M059J (cell line): ENCODE measurements around the gene UNC93A. TPM values are rescaled to one million over a fixed set of nuclear protein-coding genes. Genes with fewer than 3 reads are reported as not detected.
A peak's percentile ranks its signal among the peaks of the same experiment; 100 is the strongest.

Experiments
- DNase-seq: peaks from one replicate; pipeline ENCODE4 v3.0.0-alpha.2; 2012; ENCODE audit warnings: low read depth
- total RNA-seq: library from RNA; depleted of rRNA; stranded (reverse); fragments of >200 nt; shearing (Covaris generic); gene quantifications from 2 replicates; pipeline ENCODE4 v1.2.3, GENCODE V29; 2014

Gene UNC93A
- total RNA-seq, 1 experiment from 2014 or later: not detected

DNA sequence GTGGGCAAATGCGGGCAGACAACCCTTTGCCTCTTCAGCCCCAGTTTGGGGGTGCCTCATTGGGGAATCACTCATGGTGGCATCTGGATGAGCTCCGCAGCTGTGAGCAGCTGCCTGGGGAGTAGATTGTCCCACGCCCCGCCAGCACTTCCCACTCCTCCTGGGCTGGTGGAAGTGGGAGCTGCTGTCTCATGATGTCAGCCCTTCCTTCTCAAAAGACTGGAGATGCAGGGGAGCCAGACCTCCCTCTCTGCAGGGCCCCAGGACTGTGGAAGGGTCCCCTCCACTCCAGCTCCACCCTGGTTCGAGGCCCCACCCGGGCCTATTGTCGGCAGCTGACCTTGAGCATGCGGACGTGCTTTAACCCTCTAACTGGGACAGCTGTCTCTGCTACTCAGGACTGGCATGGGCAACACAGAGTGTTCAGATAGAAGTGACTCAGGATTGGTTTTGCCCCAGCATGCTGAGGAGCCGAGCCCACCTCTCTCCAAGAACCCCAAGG lies 2.0 kb downstream of the UNC93A start:
- DNase-seq: no peak

DNA sequence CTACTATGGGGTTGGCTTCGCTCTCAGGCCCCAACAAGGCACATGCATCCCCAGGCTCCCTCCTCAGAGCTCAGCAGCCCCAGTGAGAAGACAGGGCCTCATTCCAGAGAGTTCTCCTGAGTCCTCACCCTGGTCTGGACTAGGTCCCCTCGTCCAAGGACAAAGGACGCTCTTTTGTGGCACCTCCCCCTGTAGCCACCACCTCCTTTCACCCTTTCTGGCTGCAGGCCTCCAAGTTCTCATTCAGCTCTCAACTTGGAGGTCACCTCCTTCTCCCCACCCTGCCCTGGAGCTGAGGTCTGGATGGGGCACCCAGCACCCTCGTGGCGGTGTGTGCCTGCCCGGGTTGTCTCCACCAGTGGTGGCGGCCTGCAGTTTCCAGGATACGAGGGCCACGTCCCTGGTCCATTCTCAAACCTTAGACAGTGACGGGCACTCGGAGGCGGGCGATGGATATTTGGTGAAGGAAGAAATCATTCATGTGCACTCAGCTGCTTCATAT lies 2.5 kb downstream of the UNC93A start:
- DNase-seq: no peak

DNA sequence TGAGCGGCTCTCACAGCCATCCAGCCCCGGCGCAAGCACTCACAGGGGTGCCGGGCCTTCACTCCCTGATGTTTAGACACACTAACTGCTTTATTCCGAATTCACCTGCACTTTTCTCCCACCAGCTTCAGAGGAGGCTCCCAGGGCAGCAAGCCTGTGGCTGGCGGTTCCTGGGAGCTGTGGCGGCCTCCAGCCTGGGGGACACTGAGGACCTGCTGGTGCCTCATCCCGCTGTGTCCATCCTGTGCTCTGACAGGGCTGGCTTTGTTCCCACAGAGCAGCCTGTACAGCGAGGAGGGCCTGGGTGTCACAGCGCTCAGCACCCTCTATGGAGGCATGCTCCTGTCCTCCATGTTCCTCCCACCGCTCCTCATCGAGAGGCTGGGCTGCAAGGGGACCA lies 3.1 kb downstream of the UNC93A start:
- no peak for DNase-seq

DNA sequence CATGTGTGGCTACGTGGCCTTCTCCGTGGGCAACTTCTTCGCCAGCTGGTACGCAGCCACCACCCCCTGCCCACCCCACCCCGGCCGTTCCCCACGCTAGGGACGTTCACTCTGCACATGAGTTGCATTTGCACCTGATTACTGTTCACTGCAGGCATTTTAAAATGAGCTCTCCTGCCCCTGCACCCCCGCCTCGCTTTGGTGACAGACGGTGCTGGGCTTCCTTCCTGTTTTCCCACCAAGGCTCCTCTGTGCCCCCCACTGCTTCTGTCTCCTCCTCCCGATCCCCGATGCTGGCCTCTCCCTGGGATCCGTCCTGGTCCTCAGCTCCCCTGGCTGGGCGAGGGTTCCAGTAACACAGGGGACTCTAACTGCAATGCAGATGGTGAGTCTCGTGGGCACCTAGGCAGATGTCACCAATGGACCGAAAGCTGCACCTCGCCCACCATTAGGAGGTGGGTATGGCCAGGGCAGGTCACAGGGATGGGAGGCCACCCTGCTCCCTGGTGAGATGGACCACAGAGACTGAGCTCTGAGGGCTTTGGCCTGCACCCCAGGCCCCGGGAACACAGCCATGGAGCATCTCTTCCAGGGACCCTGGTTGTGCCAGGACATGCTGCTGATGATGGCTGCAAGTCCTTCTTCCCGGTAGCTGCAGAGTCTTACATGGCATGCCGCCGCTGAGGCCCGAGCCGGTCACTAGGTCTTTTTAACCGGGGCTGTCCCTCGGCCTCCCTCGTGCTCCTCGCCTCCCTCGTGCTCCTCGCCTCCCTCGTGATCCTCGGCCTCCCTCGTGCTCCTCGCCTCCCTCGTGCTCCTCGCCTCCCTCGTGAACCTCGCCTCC lies 3.8 kb downstream of the UNC93A start:
- DNase-seq: no peak

DNA sequence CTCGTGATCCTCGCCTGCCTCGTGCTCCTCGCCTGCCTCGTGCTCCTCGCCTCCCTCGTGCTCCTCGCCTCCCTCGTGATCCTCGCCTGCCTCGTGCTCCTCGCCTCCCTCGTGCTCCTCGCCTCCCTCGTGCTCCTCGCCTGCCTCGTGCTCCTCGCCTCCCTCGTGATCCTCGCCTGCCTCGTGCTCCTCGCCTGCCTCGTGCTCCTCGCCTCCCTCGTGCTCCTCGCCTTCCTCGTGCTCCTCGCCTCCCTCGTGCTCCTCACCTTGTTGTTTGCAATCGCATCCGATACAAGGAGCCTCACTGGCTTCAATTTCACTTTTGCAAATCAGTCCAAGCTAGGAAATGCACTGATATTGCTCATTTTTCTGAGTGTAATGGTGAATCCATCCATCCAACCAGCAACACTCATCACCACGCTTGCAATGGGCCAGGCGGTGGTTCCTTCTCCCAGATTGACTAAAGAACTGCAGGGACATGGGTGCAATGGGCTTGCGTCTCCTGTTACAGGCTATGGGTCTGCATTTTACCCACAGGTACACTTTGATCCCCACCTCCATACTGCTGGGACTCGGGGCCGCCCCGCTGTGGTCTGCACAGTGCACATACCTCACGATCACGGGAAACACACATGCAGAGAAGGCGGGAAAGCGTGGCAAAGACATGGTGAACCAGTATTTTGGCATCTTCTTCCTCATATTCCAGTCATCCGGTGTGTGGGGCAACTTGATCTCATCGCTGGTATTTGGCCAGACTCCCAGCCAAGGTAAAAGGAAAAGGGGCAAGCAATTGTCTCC lies 4.6 kb downstream of the UNC93A start:
- DNase-seq: no peak

DNA sequence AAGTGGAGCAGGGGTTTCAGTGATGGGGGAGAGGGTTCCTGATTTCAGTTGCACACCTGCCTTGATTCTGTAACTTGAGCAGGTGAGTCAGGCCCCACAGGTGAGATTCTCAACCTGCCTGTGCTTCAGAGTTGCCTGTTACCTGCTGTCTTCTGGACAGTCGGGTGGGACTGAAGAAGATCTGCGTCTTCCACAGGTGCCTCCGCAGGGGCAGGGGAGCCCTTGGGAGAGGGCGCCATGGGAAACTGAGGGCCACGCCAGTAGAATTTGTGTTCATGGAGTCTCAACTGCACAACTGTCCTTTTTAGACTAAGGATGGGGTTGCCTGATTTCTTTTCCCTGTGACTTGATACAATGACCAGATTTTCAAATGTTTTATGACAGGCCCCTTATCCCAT lies 5.2 kb downstream of the UNC93A start:
- DNase-seq: no peak

DNA sequence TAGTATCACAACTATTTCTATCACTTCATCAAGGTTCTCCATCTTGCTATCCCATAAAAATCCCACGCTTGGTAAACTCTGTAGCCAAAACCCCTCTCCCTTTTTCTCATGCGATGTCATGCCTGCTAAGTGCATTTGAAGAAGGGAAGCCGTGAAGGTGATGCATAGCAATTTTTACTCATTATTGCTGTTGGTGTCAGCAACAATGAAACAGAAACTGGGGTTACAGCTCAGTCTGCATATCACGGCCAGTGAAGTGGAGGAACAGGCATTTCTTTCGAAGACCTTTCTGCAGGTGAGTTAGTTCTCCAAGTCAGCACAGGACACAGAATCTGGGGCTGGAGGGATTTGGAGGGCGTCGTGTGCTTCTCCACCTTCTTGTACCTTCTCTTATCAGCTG lies 5.8 kb downstream of the UNC93A start:
- no peak for DNase-seq

DNA sequence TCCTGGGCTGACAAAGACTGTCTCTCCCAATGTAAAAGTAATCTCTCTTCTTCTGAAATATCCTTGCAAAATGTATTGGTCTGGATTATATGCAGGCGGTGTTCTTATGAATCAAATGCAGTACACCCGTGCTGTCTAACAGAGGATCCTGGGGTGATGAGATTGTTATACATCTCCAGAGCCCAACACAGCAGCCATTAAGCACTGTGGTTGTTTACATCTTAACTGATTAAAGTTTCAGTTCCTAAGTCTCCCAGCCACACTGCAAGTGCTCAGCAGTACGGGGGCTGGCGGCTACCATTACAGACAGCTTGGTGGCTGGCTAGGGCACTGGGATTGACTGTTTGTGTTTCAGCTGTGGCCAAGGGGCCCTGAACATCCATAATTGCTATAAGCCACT lies 7.0 kb downstream of the UNC93A start:
- DNase-seq: no peak

DNA sequence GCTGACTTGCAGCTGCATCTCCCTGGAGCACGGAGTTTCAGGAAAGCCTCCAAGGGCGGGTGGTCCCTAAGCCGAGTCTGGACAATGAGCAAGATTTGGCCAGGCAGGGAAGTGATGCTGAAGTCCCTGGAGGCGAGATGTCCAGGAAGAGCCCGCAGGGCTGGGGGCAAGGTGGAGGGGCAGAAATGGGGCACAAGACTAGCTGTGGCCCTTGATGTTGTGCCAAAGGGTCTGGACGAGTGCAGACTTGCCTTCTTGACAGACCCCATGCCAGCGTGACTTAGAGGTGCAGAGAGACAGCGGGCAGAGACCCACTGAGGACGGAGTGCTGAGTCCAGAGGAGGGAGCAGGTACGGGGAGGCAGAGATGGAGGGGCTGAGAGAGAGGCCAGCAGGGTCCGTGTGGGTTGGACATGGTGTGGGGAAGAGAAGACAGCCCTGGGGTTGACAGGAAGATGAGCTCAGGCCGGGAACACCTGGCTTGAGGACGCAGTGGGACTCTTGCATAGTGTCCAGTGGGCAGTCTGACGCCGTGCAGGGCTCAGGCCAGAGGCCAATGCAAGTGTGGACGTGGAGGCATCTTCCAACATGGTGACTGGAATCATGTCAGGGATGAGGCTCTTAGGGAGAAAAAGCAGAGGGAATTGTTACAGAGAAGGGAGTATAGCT lies 8.7 kb downstream of the UNC93A start:
- no peak for DNase-seq

DNA sequence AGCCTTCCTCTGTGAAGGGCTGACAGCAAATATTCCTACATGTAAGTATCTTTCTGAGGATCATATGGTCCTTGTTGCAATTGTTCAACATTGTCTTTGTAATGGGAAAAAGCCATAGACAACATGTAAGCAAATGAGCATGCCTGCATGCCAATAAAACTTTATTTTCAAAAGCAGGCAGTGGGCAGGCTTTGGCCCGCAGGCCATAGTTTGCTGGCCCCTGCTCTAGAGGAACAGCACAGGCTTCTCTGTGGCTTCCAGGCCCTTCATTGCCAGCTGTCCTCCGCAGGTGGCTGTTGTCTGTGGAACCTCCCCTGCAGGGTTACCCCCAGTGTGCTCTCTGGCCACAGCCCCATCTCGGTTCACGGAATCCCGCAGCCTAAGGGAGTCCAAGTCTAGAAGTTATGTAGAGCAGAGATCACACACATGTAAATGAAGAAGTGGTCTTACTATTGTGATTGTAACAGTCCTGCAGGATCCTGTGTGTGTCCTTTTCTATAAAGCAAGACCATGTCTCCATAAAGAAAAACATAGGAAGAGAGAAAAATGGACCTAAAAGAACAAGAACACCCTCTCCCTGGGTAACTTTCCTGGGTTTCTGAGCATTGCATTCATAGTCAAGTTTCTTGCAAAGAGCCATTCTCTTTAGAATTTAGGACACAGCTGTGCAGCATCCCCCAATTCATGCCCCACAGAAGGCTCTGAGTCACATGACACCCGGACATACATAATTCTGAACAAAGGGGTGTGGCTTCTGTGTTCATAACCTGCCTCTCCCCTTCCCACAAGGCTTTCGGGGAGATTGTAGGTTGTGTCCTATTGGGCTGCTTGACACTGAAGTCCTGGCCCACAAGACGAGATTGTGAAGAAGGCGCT lies 10.0 kb downstream of the UNC93A start:
- no peak for DNase-seq

DNA sequence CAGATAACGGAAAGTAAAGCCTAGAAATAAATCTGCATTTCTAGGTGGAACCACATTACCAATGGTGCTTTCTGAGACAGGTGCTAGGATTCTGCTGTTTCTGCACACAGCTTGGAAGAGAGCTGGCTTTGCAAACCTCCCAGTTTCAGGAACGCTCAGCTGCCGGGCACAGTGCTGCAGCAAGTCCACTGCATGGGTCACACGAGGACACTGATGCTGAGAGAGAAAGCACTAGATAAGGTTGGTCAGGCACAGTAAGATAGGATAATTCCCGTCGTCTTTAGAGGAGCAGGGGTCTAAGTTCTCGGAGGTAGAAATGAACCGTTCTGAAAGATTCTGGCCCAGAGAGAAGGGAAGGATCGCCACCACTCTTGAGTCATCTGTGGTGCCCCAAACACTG lies 11.0 kb downstream of the UNC93A start:
- no peak for DNase-seq

DNA sequence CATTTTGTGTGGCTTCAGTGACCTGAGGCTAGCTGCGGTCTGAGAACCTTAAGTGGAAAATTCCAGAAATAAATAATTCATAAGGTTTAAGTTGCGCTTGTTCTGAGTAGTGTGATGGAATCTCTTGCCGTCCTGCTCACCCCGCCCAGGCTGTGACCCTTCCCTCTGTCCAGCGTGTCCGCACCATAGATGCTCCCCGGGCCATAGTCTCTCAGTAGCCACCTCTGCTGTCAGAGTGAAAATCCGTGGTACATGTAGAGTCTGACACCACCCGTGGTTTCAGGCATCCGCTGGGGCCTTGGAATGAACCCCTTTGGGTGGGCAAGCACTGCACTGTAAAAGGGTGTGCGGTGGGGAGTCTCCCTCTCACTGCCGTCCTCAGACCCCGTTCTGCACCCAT lies 11.7 kb downstream of the UNC93A start:
- no peak for DNase-seq

DNA sequence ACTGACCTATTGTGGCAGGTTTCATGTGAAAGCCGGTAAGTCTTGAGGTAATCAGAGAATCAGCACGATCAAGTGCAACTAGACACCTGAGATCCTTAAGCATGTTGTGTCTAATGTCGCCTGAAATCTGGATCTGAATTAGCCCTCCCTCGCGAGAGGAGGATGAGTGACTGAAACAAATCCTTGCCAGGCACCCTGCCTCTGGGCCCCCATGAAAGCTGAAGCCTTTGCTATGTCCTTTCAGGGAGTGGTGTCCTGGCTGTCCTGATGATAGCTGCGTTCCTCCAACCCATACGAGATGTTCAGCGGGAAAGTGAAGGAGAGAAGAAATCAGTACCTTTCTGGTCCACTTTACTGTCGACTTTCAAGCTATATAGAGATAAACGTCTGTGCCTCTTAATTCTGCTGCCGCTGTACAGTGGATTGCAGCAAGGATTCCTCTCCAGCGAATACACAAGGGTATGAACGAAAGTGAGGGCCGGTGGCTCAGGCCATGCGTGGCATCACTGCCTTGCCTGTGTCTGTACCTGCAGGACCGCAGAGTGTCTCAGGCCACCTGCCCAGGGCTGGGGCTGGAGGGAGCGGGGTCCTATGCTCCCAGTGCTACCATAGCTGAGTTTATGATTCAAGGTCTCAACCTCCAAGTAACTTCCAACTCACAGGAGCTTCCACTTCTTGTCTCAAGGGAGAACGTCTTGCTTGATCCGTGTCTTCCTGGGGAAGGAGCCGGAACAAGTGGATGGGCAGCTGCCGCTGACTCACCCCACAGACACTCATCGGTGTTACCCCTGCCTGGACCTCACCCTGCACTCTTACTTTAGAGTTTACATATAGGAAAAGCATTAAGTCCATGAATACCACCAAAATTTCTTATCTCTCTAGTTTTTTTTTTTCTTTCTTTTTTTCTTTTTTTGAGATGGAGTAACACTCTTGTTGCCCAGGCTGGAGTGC lies 12.8 kb downstream of the UNC93A start:
- no peak for DNase-seq

DNA sequence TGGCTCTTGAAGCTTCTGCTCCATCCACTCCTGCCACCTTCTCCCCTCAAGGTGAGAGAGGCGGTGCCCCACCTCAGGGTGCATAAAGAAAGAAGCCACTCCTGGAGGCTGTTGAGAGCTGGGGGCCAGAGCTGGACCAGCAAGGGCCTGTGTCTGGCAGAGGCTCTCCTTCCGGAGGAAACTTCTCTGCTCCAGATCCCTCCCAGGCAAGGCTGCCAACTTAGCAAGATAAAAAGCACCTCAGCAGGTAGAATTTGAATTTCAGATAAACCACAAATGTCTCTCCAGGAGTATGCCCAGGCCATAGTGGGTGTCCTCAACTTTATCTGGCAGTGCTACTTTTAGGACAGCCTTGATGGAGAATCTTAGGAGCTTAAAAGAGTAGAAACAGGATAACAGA lies 13.8 kb downstream of the UNC93A start:
- no peak for DNase-seq

DNA sequence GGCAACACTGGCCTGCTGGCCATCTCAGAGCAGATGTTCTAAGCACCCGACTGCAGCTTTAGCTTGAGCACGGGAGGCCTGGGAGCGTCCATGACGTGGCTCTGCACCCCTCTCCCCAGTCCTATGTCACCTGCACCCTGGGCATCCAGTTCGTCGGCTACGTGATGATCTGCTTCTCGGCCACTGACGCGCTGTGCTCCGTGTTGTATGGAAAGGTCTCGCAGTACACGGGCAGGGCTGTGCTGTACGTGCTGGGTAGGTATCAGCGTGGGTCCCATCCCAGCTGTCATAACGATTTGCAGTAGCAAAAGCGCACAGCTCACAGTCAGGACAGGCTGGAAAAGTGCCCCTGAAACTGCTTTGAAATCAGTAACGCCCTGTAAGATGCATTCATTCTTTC lies 14.7 kb downstream of the UNC93A start:
- DNase-seq: no peak

DNA sequence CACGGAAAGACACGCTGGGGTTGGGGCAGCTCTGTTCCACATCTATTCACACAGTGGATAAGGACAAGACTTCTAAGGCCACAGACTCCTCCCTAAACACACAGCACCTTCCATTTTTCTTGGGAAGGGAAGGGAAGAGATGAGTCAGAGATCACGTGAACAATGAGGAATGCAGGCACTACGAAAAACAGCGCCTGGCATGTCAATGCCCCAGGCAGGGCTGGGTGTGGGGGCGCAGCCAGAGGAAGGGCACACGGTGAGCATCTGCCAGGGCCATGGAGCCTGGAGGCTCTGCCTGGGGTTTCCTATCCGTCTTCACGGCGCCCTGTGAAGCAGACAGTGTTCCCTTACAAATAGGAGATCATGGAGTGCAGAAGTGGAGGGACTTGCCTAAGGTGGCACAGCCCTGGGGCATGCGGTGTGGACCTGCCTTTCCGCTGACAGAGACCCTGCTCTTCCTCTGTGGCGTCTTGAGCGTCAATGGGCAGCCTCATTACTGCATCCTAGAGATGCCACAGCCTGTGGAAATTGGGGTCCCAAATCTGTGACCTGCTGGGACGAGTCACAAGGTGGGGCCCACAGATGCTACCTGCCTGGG lies 15.4 kb downstream of the UNC93A start:
- peak; percentile 39 for DNase-seq

DNA sequence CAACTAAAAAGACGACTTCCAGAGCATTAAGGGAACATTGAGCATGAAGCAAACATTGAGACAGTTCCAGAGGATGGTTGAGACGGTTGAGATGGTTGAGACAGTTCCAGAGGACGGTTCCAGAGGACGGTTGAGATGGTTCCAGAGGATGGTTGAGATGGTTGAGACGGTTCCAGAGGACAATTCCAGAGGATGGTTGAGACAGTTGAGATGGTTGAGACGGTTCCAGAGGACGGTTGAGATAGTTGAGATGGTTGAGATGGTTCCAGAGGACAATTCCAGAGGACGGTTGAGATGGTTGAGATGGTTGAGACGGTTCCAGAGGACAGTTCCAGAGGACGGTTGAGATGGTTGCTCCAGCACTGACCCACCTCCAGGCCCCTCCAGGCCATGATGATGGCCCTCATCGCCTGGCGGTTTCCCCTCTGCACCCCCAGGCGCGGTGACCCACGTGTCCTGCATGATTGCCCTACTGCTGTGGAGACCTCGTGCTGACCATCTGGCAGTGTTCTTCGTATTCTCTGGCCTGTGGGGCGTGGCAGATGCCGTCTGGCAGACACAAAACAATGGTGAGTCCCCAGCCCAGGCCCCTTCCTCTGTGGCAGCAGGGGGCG lies 16.3 kb downstream of the UNC93A start:
- DNase-seq: no peak

DNA sequence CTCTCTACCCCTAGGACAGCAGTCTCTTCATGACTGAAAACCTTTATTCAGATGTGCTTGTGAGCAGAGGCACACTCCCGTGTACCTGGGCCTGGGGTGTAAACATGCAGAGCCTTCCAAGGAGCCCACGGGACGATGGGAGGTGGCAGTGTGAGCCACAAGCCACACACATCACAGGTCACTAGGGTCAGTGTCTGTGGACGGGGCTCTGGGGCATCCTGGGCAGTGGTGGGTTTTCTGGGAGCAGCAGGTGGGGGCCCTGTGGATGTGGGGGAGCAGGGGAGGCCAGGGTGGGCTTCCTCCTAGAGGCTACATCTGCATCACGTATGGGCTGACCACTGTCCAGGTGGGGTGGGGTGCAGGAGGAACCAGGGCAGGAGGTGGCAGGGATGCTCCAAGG lies 17.1 kb downstream of the UNC93A start:
- no peak for DNase-seq
